ENCODE measurements around the gene VPS33A.

Gene VPS33A

GRCh38 chr12:122266230-122266901, at the start of gene VPS33A:
Gene VPS33A (minus strand): TSS chr12:122266494. CDS start chr12:122266408, 86 bp downstream.
- peaks cover 21% of the 10 kb centered on the region for H3K36me3 ChIP-seq (ENCODE audit: insufficient read depth, low read depth, low read length)
- H3K27ac ChIP-seq (ENCODE audit: low read length): peak within 1 kb of the TSS; percentile 54
- no peaks in the 10 kb centered on the region for H3K27me3 ChIP-seq (ENCODE audit: insufficient read depth, low read length)
- H3K4me1 ChIP-seq (ENCODE audit: insufficient read depth, low read length): no peaks in the 10 kb centered on the region
- H3K4me3 ChIP-seq (ENCODE audit: low read length): peak within 1 kb of the TSS; percentile 99
- H3K9me3 ChIP-seq (ENCODE audit: insufficient read depth, low read depth, low read length): no peaks in the 10 kb centered on the region
- peak within 1 kb of the TSS; percentile 88 for H3K9ac ChIP-seq (ENCODE audit: low read depth, low read length)

GRCh38 chr12:122312926-122313325, 46.6 kb upstream of the VPS33A start:
- H3K4me1 ChIP-seq (ENCODE audit: insufficient read depth, low read length): no peaks in the 10 kb centered on the region
- no peak overlapping the region for H3K9ac ChIP-seq (ENCODE audit: low read depth, low read length)
- H3K36me3 ChIP-seq (ENCODE audit: insufficient read depth, low read depth, low read length): peaks cover 5% of the 10 kb centered on the region
- H3K9me3 ChIP-seq (ENCODE audit: insufficient read depth, low read depth, low read length): no peaks in the 10 kb centered on the region
- no peak overlapping the region for H3K4me3 ChIP-seq (ENCODE audit: low read length)
- H3K27me3 ChIP-seq (ENCODE audit: insufficient read depth, low read length): no peaks in the 10 kb centered on the region
- H3K27ac ChIP-seq (ENCODE audit: low read length): no peak overlapping the region

GRCh38 chr12:122311696-122312095, 45.4 kb upstream of the VPS33A start:
- Histone ChIP-seq H3K9me3 (ENCODE audit: insufficient read depth, low read depth, low read length) (no peaks in the 10 kb centered on the region), H3K4me3 (ENCODE audit: low read length) (no peak overlapping the region), H3K4me1 (ENCODE audit: insufficient read depth, low read length) (no peaks in the 10 kb centered on the region), H3K9ac (ENCODE audit: low read depth, low read length) (no peak overlapping the region), H3K27ac (ENCODE audit: low read length) (no peak overlapping the region), H3K27me3 (ENCODE audit: insufficient read depth, low read length) (no peaks in the 10 kb centered on the region), H3K36me3 (ENCODE audit: insufficient read depth, low read depth, low read length) (peaks cover 5% of the 10 kb centered on the region)

- no peak overlapping the region for H3K27ac ChIP-seq (ENCODE audit: low read length)
- H3K4me1 ChIP-seq (ENCODE audit: insufficient read depth, low read length): no peaks in the 10 kb centered on the region
- H3K9ac ChIP-seq (ENCODE audit: low read depth, low read length): no peak overlapping the region
- H3K27me3 ChIP-seq (ENCODE audit: insufficient read depth, low read length): no peaks in the 10 kb centered on the region
- no peak overlapping the region for H3K4me3 ChIP-seq (ENCODE audit: low read length)
- H3K9me3 ChIP-seq (ENCODE audit: insufficient read depth, low read depth, low read length): no peaks in the 10 kb centered on the region
- H3K36me3 ChIP-seq (ENCODE audit: insufficient read depth, low read depth, low read length): peaks cover 5% of the 10 kb centered on the region; the same call in 1 of the 2 replicates
These were observed 44.5 kb upstream of the VPS33A start for GRCh38 chr12:122310626-122311333.

GRCh38 chr12:122309564-122310121, 43.3 kb upstream of the VPS33A start:
- Histone ChIP-seq H3K4me1 (ENCODE audit: insufficient read depth, low read length) (no peaks in the 10 kb centered on the region), H3K9ac (ENCODE audit: low read depth, low read length) (no peak overlapping the region), H3K27ac (ENCODE audit: low read length) (no peak overlapping the region), H3K4me3 (ENCODE audit: low read length) (no peak overlapping the region), H3K36me3 (ENCODE audit: insufficient read depth, low read depth, low read length) (no peaks in the 10 kb centered on the region), H3K27me3 (ENCODE audit: insufficient read depth, low read length) (no peaks in the 10 kb centered on the region), H3K9me3 (ENCODE audit: insufficient read depth, low read depth, low read length) (no peaks in the 10 kb centered on the region)

- Histone ChIP-seq H3K9me3 (ENCODE audit: insufficient read depth, low read depth, low read length) (no peaks in the 10 kb centered on the region), H3K4me3 (ENCODE audit: low read length) (no peak overlapping the region), H3K27me3 (ENCODE audit: insufficient read depth, low read length) (no peaks in the 10 kb centered on the region), H3K36me3 (ENCODE audit: insufficient read depth, low read depth, low read length) (no peaks in the 10 kb centered on the region), H3K4me1 (ENCODE audit: insufficient read depth, low read length) (no peaks in the 10 kb centered on the region), H3K27ac (ENCODE audit: low read length) (no peak overlapping the region), H3K9ac (ENCODE audit: low read depth, low read length) (no peak overlapping the region)
These were observed 42.5 kb upstream of the VPS33A start for GRCh38 chr12:122308811-122309210.

GRCh38 chr12:122306407-122306806, 40.1 kb upstream of the VPS33A start:
- Histone ChIP-seq H3K27ac (ENCODE audit: low read length) (no peak overlapping the region), H3K27me3 (ENCODE audit: insufficient read depth, low read length) (no peaks in the 10 kb centered on the region), H3K9ac (ENCODE audit: low read depth, low read length) (no peak overlapping the region)

GRCh38 chr12:122304924-122305323, 38.6 kb upstream of the VPS33A start:
- no peaks in the 10 kb centered on the region for H3K36me3 ChIP-seq (ENCODE audit: insufficient read depth, low read depth, low read length)
- no peak overlapping the region for H3K27ac ChIP-seq (ENCODE audit: low read length)
- H3K9ac ChIP-seq (ENCODE audit: low read depth, low read length): no peak overlapping the region
- H3K4me3 ChIP-seq (ENCODE audit: low read length): no peak overlapping the region
- no peaks in the 10 kb centered on the region for H3K9me3 ChIP-seq (ENCODE audit: insufficient read depth, low read depth, low read length)
- no peaks in the 10 kb centered on the region; the same call in 1 of the 2 replicates for H3K4me1 ChIP-seq (ENCODE audit: insufficient read depth, low read length)
- H3K27me3 ChIP-seq (ENCODE audit: insufficient read depth, low read length): no peaks in the 10 kb centered on the region

More at GRCh38 chr12:122306407-122306806, 40.1 kb upstream of the VPS33A start:
- Histone ChIP-seq H3K36me3 (ENCODE audit: insufficient read depth, low read depth, low read length) (no peaks in the 10 kb centered on the region), H3K4me1 (ENCODE audit: insufficient read depth, low read length) (no peaks in the 10 kb centered on the region; the same call in 1 of the 2 replicates), H3K9me3 (ENCODE audit: insufficient read depth, low read depth, low read length) (no peaks in the 10 kb centered on the region), H3K4me3 (ENCODE audit: low read length) (no peak overlapping the region)

GRCh38 chr12:122303068-122303467, 36.8 kb upstream of the VPS33A start:
- H3K9me3 ChIP-seq (ENCODE audit: insufficient read depth, low read depth, low read length): no peaks in the 10 kb centered on the region
- H3K36me3 ChIP-seq (ENCODE audit: insufficient read depth, low read depth, low read length): no peaks in the 10 kb centered on the region
- H3K27ac ChIP-seq (ENCODE audit: low read length): no peak overlapping the region
- no peaks in the 10 kb centered on the region for H3K27me3 ChIP-seq (ENCODE audit: insufficient read depth, low read length)
- no peak overlapping the region for H3K4me3 ChIP-seq (ENCODE audit: low read length)
- H3K9ac ChIP-seq (ENCODE audit: low read depth, low read length): no peak overlapping the region
- no peaks in the 10 kb centered on the region; the same call in 1 of the 2 replicates for H3K4me1 ChIP-seq (ENCODE audit: insufficient read depth, low read length)

- H3K9me3 ChIP-seq (ENCODE audit: insufficient read depth, low read depth, low read length): no peaks in the 10 kb centered on the region
- no peak overlapping the region for H3K9ac ChIP-seq (ENCODE audit: low read depth, low read length)
- H3K4me1 ChIP-seq (ENCODE audit: insufficient read depth, low read length): no peaks in the 10 kb centered on the region; the same call in 1 of the 2 replicates
- no peaks in the 10 kb centered on the region for H3K36me3 ChIP-seq (ENCODE audit: insufficient read depth, low read depth, low read length)
- H3K27me3 ChIP-seq (ENCODE audit: insufficient read depth, low read length): no peaks in the 10 kb centered on the region
- H3K4me3 ChIP-seq (ENCODE audit: low read length): no peak overlapping the region
- no peak overlapping the region for H3K27ac ChIP-seq (ENCODE audit: low read length)
These were observed 31.9 kb upstream of the VPS33A start for GRCh38 chr12:122298071-122298748.

GRCh38 chr12:122297494-122297893, 31.2 kb upstream of the VPS33A start:
- H3K4me3 ChIP-seq (ENCODE audit: low read length): no peak overlapping the region

More at GRCh38 chr12:122297494-122297893, 31.2 kb upstream of the VPS33A start:
- no peaks in the 10 kb centered on the region for H3K9me3 ChIP-seq (ENCODE audit: insufficient read depth, low read depth, low read length)
- no peak overlapping the region for H3K27ac ChIP-seq (ENCODE audit: low read length)
- H3K36me3 ChIP-seq (ENCODE audit: insufficient read depth, low read depth, low read length): no peaks in the 10 kb centered on the region
- H3K27me3 ChIP-seq (ENCODE audit: insufficient read depth, low read length): no peaks in the 10 kb centered on the region
- H3K4me1 ChIP-seq (ENCODE audit: insufficient read depth, low read length): no peaks in the 10 kb centered on the region
- no peak overlapping the region for H3K9ac ChIP-seq (ENCODE audit: low read depth, low read length)
